A549 (cell line): ENCODE measurements around the gene CNNM2. TPM values are rescaled to one million over a fixed set of nuclear protein-coding genes. Genes with fewer than 3 reads are reported as not detected.

Experiments
- ATAC-seq, 2 experiments: fragments of 200-7000 bp in 1 of 2; fragments of >200 bp in 1 of 2; cut with Nextera tagmentation in 1 of 2; cut with Tn5 transposase in 1 of 2; 3 replicates each; pipeline versions ENCODE4 v1.8.0 to v1.9.1; 2018 to 2020; ENCODE audit warnings: mild to moderate bottlenecking in 1 of 2, moderate library complexity in 1 of 2
- CTCF ChIA-PET: fragments of 300-600 bp; sonication (Branson Sonifier 250); formaldehyde crosslinking; extraction: SDS; loops from one replicate; lab custom pipeline; 2021; ENCODE audit warnings: antibody characterized with exemption, inconsistent platforms; lab: Yijun Ruan, JAX
- POLR2A ChIA-PET: fragments of 350-600 bp; formaldehyde crosslinking; extraction: SDS; loops from one replicate; lab custom pipeline; 2021; ENCODE audit warnings: antibody characterized with exemption, inconsistent platforms; lab: Yijun Ruan, JAX
- DNase-seq, 2 experiments: peaks; one replicate each; pipeline versions ENCODE4 v3.0.0 to v3.0.0-alpha.2; 2011 to 2016; ENCODE audit warnings: low read depth in 1 of 2, low spot score in 1 of 2
- FAIRE-seq: peaks from 2 replicates; lab custom pipeline; 2011; peaks lifted over from hg19 to GRCh38; lab: Jason Lieb, UNC
- H3K27ac ChIP-seq, 2 experiments: fragments of >200 bp; sonication (Bioruptor Twin); formaldehyde crosslinking; 3 replicates each; pipeline ENCODE4 v1.5.1; 2016 to 2017
- H3K4me1 ChIP-seq: fragments of >200 bp; sonication (Bioruptor Twin); formaldehyde crosslinking; 3 replicates; pipeline ENCODE4 v1.6.1; 2016
- H3K4me2 ChIP-seq: fragments of >200 bp; sonication (Bioruptor Twin); formaldehyde crosslinking; 3 replicates; pipeline ENCODE4 v1.6.1; 2016
- H3K4me3 ChIP-seq: fragments of >200 bp; sonication (Bioruptor Twin); formaldehyde crosslinking; 3 replicates; pipeline ENCODE4 v1.5.1; 2016
- H3K9me3 ChIP-seq: fragments of >200 bp; sonication (Bioruptor Twin); formaldehyde crosslinking; 3 replicates; pipeline ENCODE4 v1.6.1; 2016
- BCL3 ChIP-seq: fragments of >200 bp; sonication (Bioruptor Twin); formaldehyde crosslinking; IDR thresholded peaks from 3 replicates; pipeline ENCODE4 v1.6.1; 2016
- CEBPB ChIP-seq, 2 experiments: fragments of >200 bp in 1 of 2; sonication (Bioruptor Twin) in 1 of 2; formaldehyde crosslinking in 1 of 2; IDR thresholded peaks; 2 replicates each; pipeline ENCODE4 v1.6.1; 2012 to 2016
- CHD2 ChIP-seq: fragments of 150-350 bp; IDR thresholded peaks from 2 replicates; pipeline ENCODE4 v1.6.1; 2014; ENCODE audit warnings: low read length; ENCODE audit not compliant: partially characterized antibody
- CTCF ChIP-seq: fragments of >200 bp; sonication (Bioruptor Twin); formaldehyde crosslinking; IDR thresholded peaks from 3 replicates; pipeline ENCODE4 v1.5.1; 2016
- E2F6 ChIP-seq: IDR thresholded peaks from 2 replicates; pipeline ENCODE4 v1.6.1; 2012; ENCODE audit warnings: low read depth, borderline replicate concordance
- FOSL2 ChIP-seq, 2 experiments: fragments of 450-650 bp in 1 of 2; fragments of >200 bp in 1 of 2; sonication (Bioruptor Twin) in 1 of 2; formaldehyde crosslinking; IDR thresholded peaks; 2 replicates each; pipeline versions ENCODE4 v1.5.0 to v1.6.1; 2016 to 2020; ENCODE audit warnings: mild to moderate bottlenecking in 1 of 2, moderate library complexity in 1 of 2
- JUN ChIP-seq, 2 experiments: fragments of >200 bp; sonication (Bioruptor Twin); formaldehyde crosslinking; IDR thresholded peaks; 2 replicates in 1 of 2; 3 replicates in 1 of 2; pipeline ENCODE4 v1.6.1; 2016 to 2017
- KDM1A ChIP-seq: fragments of 200-600 bp; sonication (generic); IDR thresholded peaks from 2 replicates; pipeline ENCODE4 v1.6.1; 2016; ENCODE audit warnings: low read depth, mild to moderate bottlenecking
- KDM5A ChIP-seq: fragments of 200-600 bp; sonication (generic); IDR thresholded peaks from 2 replicates; pipeline ENCODE4 v1.6.1; 2016; ENCODE audit warnings: antibody characterized with exemption, mild to moderate bottlenecking
- MAFK ChIP-seq: fragments of 450-650 bp; IDR thresholded peaks from 2 replicates; pipeline ENCODE4 v1.6.1; 2014; ENCODE audit not compliant: partially characterized antibody
- MAX ChIP-seq: IDR thresholded peaks from 2 replicates; pipeline ENCODE4 v1.6.1; 2012
- NR3C1 ChIP-seq: fragments of >200 bp; sonication (Bioruptor Twin); formaldehyde crosslinking; IDR thresholded peaks from 3 replicates; pipeline ENCODE4 v1.6.1; 2017
- PBX3 ChIP-seq: IDR thresholded peaks from 2 replicates; pipeline ENCODE4 v1.6.1; 2012
- PHF8 ChIP-seq: fragments of 200-600 bp; sonication (generic); IDR thresholded peaks from 2 replicates; pipeline ENCODE4 v1.6.1; 2016; ENCODE audit warnings: low read depth, mild to moderate bottlenecking, antibody characterized with exemption, moderate library complexity, borderline replicate concordance
- POLR2A ChIP-seq: IDR thresholded peaks from 2 replicates; pipeline ENCODE4 v1.6.1; 2012; ENCODE audit warnings: mild to moderate bottlenecking, low read length
- RAD21 ChIP-seq, 2 experiments: fragments of >200 bp in 1 of 2; sonication (Bioruptor Twin) in 1 of 2; formaldehyde crosslinking in 1 of 2; IDR thresholded peaks in 1 of 2; conservative IDR thresholded peaks in 1 of 2; 2 replicates in 1 of 2; 3 replicates in 1 of 2; pipeline ENCODE4 v1.6.1; 2012 to 2018; ENCODE audit warnings: inconsistent platforms in 1 of 2
- REST ChIP-seq: fragments of 200-600 bp; sonication (generic); IDR thresholded peaks from 2 replicates; pipeline ENCODE4 v1.6.1; 2016; ENCODE audit warnings: antibody characterized with exemption, mild to moderate bottlenecking, moderate library complexity
- RFX5 ChIP-seq: fragments of 450-650 bp; IDR thresholded peaks from 2 replicates; pipeline ENCODE4 v1.7.1; 2014; ENCODE audit warnings: antibody characterized with exemption, mild to moderate bottlenecking, moderate library complexity
- SMC3 ChIP-seq: fragments of >200 bp; sonication (Bioruptor Twin); formaldehyde crosslinking; IDR thresholded peaks from 3 replicates; pipeline ENCODE4 v1.6.1; 2018; ENCODE audit warnings: inconsistent platforms
- SREBF2 ChIP-seq: fragments of 450-650 bp; IDR thresholded peaks from 2 replicates; pipeline ENCODE4 v1.6.1; 2014; ENCODE audit warnings: mild to moderate bottlenecking, moderate library complexity
- TFCP2L1 ChIP-seq: fragments of 250-450 bp; sonication (Bioruptor Pico); IDR thresholded peaks from 2 replicates; pipeline ENCODE4 v1.5.0; 2021; ENCODE audit warnings: mild to moderate bottlenecking
- USF2 ChIP-seq: fragments of 450-650 bp; IDR thresholded peaks from 2 replicates; pipeline ENCODE4 v1.6.1; 2014; ENCODE audit warnings: antibody characterized with exemption
- ZFP36 ChIP-seq: fragments of 450-650 bp; IDR thresholded peaks from 2 replicates; pipeline ENCODE4 v1.6.1; 2014; ENCODE audit warnings: borderline replicate concordance; ENCODE audit not compliant: partially characterized antibody
- WGBS: methylation state at CpG from one replicate; pipeline ENCODE4 v1.1.6; 2017; ENCODE audit errors: missing lambda C conversion rate; 5-methylcytosine and 5-hydroxymethylcytosine counted together
- polyA minus RNA-seq: library from RNA; depleted of rRNA, polyadenylated mRNA; stranded (reverse); fragments of >200 nt; gene quantifications from 2 replicates; pipeline ENCODE4 v1.2.3, GENCODE V29; 2011; rRNA and poly(A)+ RNA removed
- polyA plus RNA-seq, 4 experiments: library from polyadenylated mRNA; depleted of rRNA in 3 of 4; stranded (reverse); fragments of >200 nt; fragmentation: RNase III in 1 of 4; extraction: RNeasy Plus Mini Kit Qiagen cat#74134 plus additional on column Dnase treatment in 1 of 4; gene quantifications; 2 replicates in 3 of 4; 3 replicates in 1 of 4; pipeline ENCODE4 v1.2.3, GENCODE V29; 2011 to 2017

Gene CNNM2
- polyA plus RNA-seq (2011; rRNA removed) (6.4 TPM in 2 replicates), polyA plus RNA-seq (2017; fragmentation: RNase III; extraction: RNeasy Plus Mini Kit Qiagen cat#74134 plus additional on column Dnase treatment) (3.9 to 6.9 TPM (median 6.2 TPM) in 3 replicates), polyA minus RNA-seq (6.4 and 7.4 TPM in 2 replicates)
- 5.2 and 7.0 TPM in 2 replicates for polyA plus RNA-seq (2012; cell fraction: cytosol; rRNA removed)
- polyA plus RNA-seq (2012; cell fraction: nucleus; rRNA removed), result 6.9 and 10.6 TPM in 2 replicates

GRCh38 chr10:102917962-102918816 lies at the start of gene CNNM2:
Gene CNNM2 (plus strand): TSS chr10:102918294. CDS start chr10:102918481, 187 bp downstream.
- H3K4me1 ChIP-seq, result peaks cover 28% of the 10 kb centered on the region
- H3K4me2 ChIP-seq, result peak within 1 kb of the TSS; percentile 88
- POLR2A ChIA-PET, result interaction anchor here (0.6 to 2.2 kb wide), 13 partner anchors 11 to 324 kb away, joined by 3 to 9 read pairs (median 3); no protein-coding TSS in a partner anchor
- TF ChIP-seq USF2, result peak; percentile 88
- TF ChIP-seq CHD2, result peak; percentile 86
- TF ChIP-seq CEBPB (IDR thresholded peaks at IDR 0.05), result no peak
- TF ChIP-seq E2F6, result peak; percentile 63
- TF ChIP-seq NR3C1, result no peak
- 0 out of 3 replicates have a peak, but pooled peaks have one; percentile 27 for TF ChIP-seq CTCF
- TF ChIP-seq KDM1A, result no peak
- TF ChIP-seq RAD21 (conservative IDR thresholded peaks at IDR 0.05 in 1 of 2, IDR thresholded peaks at IDR 0.05 in 1 of 2), result peak in 1 of 2 experiments; percentile 48; a peak in 3 of 5 replicates
- peak; percentile 63 for TF ChIP-seq POLR2A
- TF ChIP-seq FOSL2 (IDR thresholded peaks at IDR 0.05), result no peak
- TF ChIP-seq FOSL2 (CRISPR knock-in tag; IDR thresholded peaks at IDR 0.05), result no peak
- TF ChIP-seq REST, result peak; percentile 83
- peak; percentile 75; the same call in 1 of the 2 replicates for TF ChIP-seq TFCP2L1 (CRISPR knock-in tag)
- 0 out of 3 replicates have a peak, but pooled peaks have one; percentile 31 for TF ChIP-seq BCL3
- peak; percentile 30; the same call in 1 of the 3 replicates for TF ChIP-seq SMC3
- TF ChIP-seq MAFK, result no peak
- TF ChIP-seq JUN (IDR thresholded peaks at IDR 0.05), result peak in 1 of 2 experiments; percentile 46; a peak in 3 of 5 replicates
- no peak for TF ChIP-seq SREBF2
- peak; percentile 56; the same call in 1 of the 2 replicates for TF ChIP-seq RFX5
- peak; percentile 91 for TF ChIP-seq PBX3
- peak; percentile 96 for TF ChIP-seq MAX
- peak; percentile 68 for TF ChIP-seq PHF8
- TF ChIP-seq KDM5A, result peak; percentile 86
- no peak for TF ChIP-seq ZFP36
- FAIRE-seq (peak; percentile 92), DNase-seq (peak; percentile 90 to 100), ATAC-seq (peak; percentile 93)
- peak within 1 kb of the TSS; percentile 85 to 93 for H3K27ac ChIP-seq
- peak within 1 kb of the TSS; percentile 87 for H3K4me3 ChIP-seq
- no peaks in the 10 kb centered on the region for H3K9me3 ChIP-seq
- CTCF ChIA-PET, result interaction anchor here (0.5 to 10.5 kb wide), 64 partner anchors 8 to 568 kb away, joined by 3 to 199 read pairs (median 4); partner anchors contain the start of genes CYP17A1 and INA
- under 1% methylated on average over 27 of the region's 80 CpGs for WGBS
